Upper lobe of left lung (tissue), 4 donors: ENCODE measurements around the gene SMAGP.
"Not testable (repeated sequence)": the region's sequence is repeated elsewhere in the genome, so short reads cannot be mapped to it uniquely, and the experiment has no call there.

ENCODE experiments used
- CTCF ChIP-seq, 6 experiments: fragments of 450-650 bp in 4 of 6; fragments of 200-600 bp in 2 of 6; sonication (generic) in 2 of 6; IDR thresholded peaks; one replicate each; pipeline ENCODE4 v1.5.1; 2016 to 2019; ENCODE audit warnings: antibody characterized with exemption in 6 of 6
- EP300 ChIP-seq, 4 donors: sonication (generic); formaldehyde crosslinking; IDR thresholded peaks; one replicate each; pipeline ENCODE4 v1.5.1; 2017; ENCODE audit warnings: antibody characterized with exemption in 4 of 4, control low read depth in 2 of 4
- POLR2A ChIP-seq, 4 donors: fragments of 450-650 bp; IDR thresholded peaks; one replicate each; pipeline ENCODE4 v1.5.1; 2016 to 2017; ENCODE audit warnings: antibody characterized with exemption in 4 of 4, mild to moderate bottlenecking in 2 of 4
- POLR2AphosphoS5 ChIP-seq, 2 donors: sonication (generic); formaldehyde crosslinking; IDR thresholded peaks; one replicate each; pipeline ENCODE4 v1.5.1; 2017; ENCODE audit warnings: antibody characterized with exemption in 2 of 2

DNA sequence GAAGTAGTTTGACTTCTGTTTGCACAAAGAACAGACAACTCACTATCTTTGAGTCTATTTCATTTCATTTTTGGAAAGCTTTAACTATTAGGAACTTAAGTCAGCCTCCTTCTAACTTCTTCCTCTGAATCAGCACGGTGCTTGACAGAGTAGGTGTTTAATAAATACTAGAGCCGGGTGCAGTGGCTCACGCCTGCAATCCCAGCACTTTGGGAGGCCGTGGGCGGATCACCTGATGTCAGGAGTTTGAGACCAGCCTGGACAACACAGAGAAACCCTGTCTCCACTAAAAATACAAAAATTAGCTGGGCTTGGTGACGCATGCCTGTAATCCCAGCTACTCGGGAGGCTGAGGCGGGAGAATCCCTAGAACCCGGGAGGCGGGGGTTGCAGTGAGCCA is 30.6 kb upstream of the SMAGP start:
- not testable (repeated sequence) for TF ChIP-seq POLR2AphosphoS5, CTCF, POLR2A, EP300 (IDR thresholded peaks at IDR 0.05)
